Measurements from ENCODE around the gene C11orf24.

DNA sequence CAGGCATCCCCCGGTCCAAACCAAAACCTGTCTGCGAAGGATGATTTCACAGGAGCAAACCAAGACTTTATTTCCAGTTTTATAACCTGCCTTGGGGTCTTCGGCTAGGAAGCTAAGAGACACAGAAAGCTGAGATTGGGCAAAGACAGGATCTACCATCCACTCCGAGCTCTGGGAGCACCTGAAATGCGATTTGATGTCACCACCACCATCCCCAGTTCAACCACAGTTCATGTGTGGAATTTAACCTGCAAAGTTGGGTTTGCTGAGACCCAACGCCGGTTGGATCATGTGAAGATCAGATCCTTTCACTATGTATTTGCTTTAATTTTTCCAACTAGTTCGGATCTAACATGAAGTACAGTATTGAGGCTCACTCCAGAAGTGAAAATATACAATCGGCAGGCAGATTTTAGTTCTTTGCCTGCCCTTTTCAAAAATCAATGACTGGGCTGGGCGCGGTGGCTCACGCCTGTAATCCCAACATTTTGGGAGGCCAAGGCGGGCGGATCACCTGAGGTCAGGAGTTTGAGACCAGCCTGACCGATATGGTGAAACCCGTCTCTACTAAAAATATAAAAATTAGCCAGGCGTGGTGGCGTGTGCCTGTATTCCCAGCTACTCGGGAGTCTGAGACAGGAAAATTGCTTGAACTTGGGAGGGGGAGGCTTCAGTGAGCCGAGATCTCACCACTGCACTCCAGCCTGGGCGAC, 1.4 kb upstream of the C11orf24 start:
- TF ChIP-seq GATA1 (IDR thresholded peaks at IDR 0.05; ENCODE audit: low read depth, low read length), result no peak
- no peak for TF ChIP-seq POLR2A (IDR thresholded peaks at IDR 0.05; ENCODE audit: low read length)
